ENCODE results near the gene CHST15. TPM values are rescaled to one million over a fixed set of nuclear protein-coding genes. Genes with fewer than 3 reads are reported as not detected.

The CHST15 gene
- total and polyA plus RNA-seq, 4 donors: 2.9 to 16.5 (median 6.4) TPM

GRCh38 chr10:124119216-124119615 is 25.8 kb upstream of the CHST15 start:
- TF ChIP-seq ATF3 (IDR thresholded peaks at IDR 0.05): no peak
- TF ChIP-seq FOXA2 (IDR thresholded peaks at IDR 0.05): no peak
- TF ChIP-seq HNF4A (conservative IDR thresholded peaks at IDR 0.05): no peak
- no peak for TF ChIP-seq FOXA1 (IDR thresholded peaks at IDR 0.05)
- TF ChIP-seq YY1 (IDR thresholded peaks at IDR 0.05): no peak
- H3K4me1 ChIP-seq (ENCODE audit: control insufficient read depth in 4 of 4, insufficient read depth in 4 of 4, low read length in 3 of 4): peaks cover 0 to 2% (median 0%) of the 10 kb centered on the region in 4 donors
- H3K27ac ChIP-seq (ENCODE audit: low read depth in 1 of 2, low read length in 2 of 2): peak overlapping the region in 1 of 2 donors; percentile 48
- H3K9ac ChIP-seq (ENCODE audit: low read depth in 1 of 2, low read length in 2 of 2): no peak overlapping the region
- H3K27me3 ChIP-seq (ENCODE audit: control insufficient read depth in 4 of 4, insufficient read depth in 4 of 4, low read length in 3 of 4): no peaks in the 10 kb centered on the region
- 78% methylated on average over 4 of the region's 4 CpGs for WGBS
- H3K9me3 ChIP-seq (ENCODE audit: control insufficient read depth in 4 of 4, low read length in 3 of 4): no peaks in the 10 kb centered on the region
- H3K36me3 ChIP-seq (ENCODE audit: control insufficient read depth in 4 of 4, insufficient read depth in 3 of 4, low read depth in 1 of 4, low read length in 3 of 4): no peaks in the 10 kb centered on the region
- no peak overlapping the region for H3K4me3 ChIP-seq (ENCODE audit: low read depth in 1 of 3, low read length in 3 of 3)
- DNase-seq (ENCODE audit: low spot score): no peak

- Histone ChIP-seq H3K4me1 (ENCODE audit: control insufficient read depth in 4 of 4, insufficient read depth in 4 of 4, low read length in 3 of 4) (peaks cover 0 to 2% (median 0%) of the 10 kb centered on the region in 4 donors), H3K27ac (ENCODE audit: low read depth in 1 of 2, low read length in 2 of 2) (no peak overlapping the region), H3K4me3 (ENCODE audit: low read depth in 1 of 3, low read length in 3 of 3) (no peak overlapping the region), H3K27me3 (ENCODE audit: control insufficient read depth in 4 of 4, insufficient read depth in 4 of 4, low read length in 3 of 4) (no peaks in the 10 kb centered on the region), H3K9me3 (ENCODE audit: control insufficient read depth in 4 of 4, low read length in 3 of 4) (no peaks in the 10 kb centered on the region), H3K36me3 (ENCODE audit: control insufficient read depth in 4 of 4, insufficient read depth in 3 of 4, low read depth in 1 of 4, low read length in 3 of 4) (no peaks in the 10 kb centered on the region), H3K9ac (ENCODE audit: low read depth in 1 of 2, low read length in 2 of 2) (no peak overlapping the region)
- DNase-seq (ENCODE audit: low spot score): no peak
- WGBS: 76% methylated on average over 6 of the region's 6 CpGs
- TF ChIP-seq GABPA (IDR thresholded peaks at IDR 0.05 in 1 of 2, conservative IDR thresholded peaks at IDR 0.05 in 1 of 2) (no peak), HNF4G (IDR thresholded peaks at IDR 0.05) (no peak), SP1 (IDR thresholded peaks at IDR 0.05) (no peak), REST (IDR thresholded peaks at IDR 0.05) (no peak), RAD21 (IDR thresholded peaks at IDR 0.05) (no peak)
These were observed 24.4 kb upstream of the CHST15 start for GRCh38 chr10:124117833-124118232.

GRCh38 chr10:124117511-124117785 is 24.1 kb upstream of the CHST15 start:
- H3K27me3 ChIP-seq (ENCODE audit: control insufficient read depth in 4 of 4, insufficient read depth in 4 of 4, low read length in 3 of 4): no peaks in the 10 kb centered on the region
- H3K4me1 ChIP-seq (ENCODE audit: control insufficient read depth in 4 of 4, insufficient read depth in 4 of 4, low read length in 3 of 4): peaks cover 0 to 2% (median 0%) of the 10 kb centered on the region in 4 donors
- no peaks in the 10 kb centered on the region for H3K36me3 ChIP-seq (ENCODE audit: control insufficient read depth in 4 of 4, insufficient read depth in 3 of 4, low read depth in 1 of 4, low read length in 3 of 4)
- H3K27ac ChIP-seq (ENCODE audit: low read depth in 1 of 2, low read length in 2 of 2): no peak overlapping the region
- no peaks in the 10 kb centered on the region for H3K9me3 ChIP-seq (ENCODE audit: control insufficient read depth in 4 of 4, low read length in 3 of 4)
- TF ChIP-seq EGR1 (IDR thresholded peaks at IDR 0.05; ENCODE audit: low read depth in 2 of 2) (no peak), TAF1 (conservative IDR thresholded peaks at IDR 0.05) (no peak), REST (IDR thresholded peaks at IDR 0.05) (no peak), ZBTB33 (IDR thresholded peaks at IDR 0.05) (no peak), FOXA1 (IDR thresholded peaks at IDR 0.05) (no peak), RAD21 (IDR thresholded peaks at IDR 0.05) (no peak), YY1 (IDR thresholded peaks at IDR 0.05) (no peak)
- DNase-seq (ENCODE audit: low spot score): no peak
- H3K4me3 ChIP-seq (ENCODE audit: low read depth in 1 of 3, low read length in 3 of 3): no peak overlapping the region
- WGBS: 93% methylated on average over 5 of the region's 5 CpGs
- H3K9ac ChIP-seq (ENCODE audit: low read depth in 1 of 2, low read length in 2 of 2): no peak overlapping the region
